Left lobe of liver (tissue), 2 donors: ENCODE results near the gene EXOSC10. TPM values are rescaled to one million over a fixed set of nuclear protein-coding genes. Genes with fewer than 3 reads are reported as not detected.
A peak's percentile ranks its signal among the peaks of the same experiment; 100 is the strongest.
"Not testable (repeated sequence)": the region's sequence is repeated elsewhere in the genome, so short reads cannot be mapped to it uniquely, and the experiment has no call there.

Experiments used
- ATAC-seq: fragments of 200-7000 bp; cut with Tn5 transposase; one replicate; pipeline ENCODE4 v1.9.1; 2020; ENCODE audit warnings: mild to moderate bottlenecking, moderate library complexity
- DNase-seq: peaks from one replicate; pipeline ENCODE4 v3.0.0-alpha.2; 2020; ENCODE audit warnings: low spot score
- total RNA-seq: library from RNA; stranded (reverse); gene quantifications from one replicate; pipeline ENCODE4 v1.2.1, GENCODE V29; 2021
- donor health status: DM: no; HTN: no; CAD: no; lungs with moderate emphysema.
- donor health status: DM: no; HTN: yes; CAD: no.

Gene EXOSC10
- total RNA-seq, 1 donor from 2014 or later = 17.2 TPM

- not testable (repeated sequence) for ATAC-seq
Measured at GRCh38 chr1:11063937-11064537, 35.6 kb downstream of the EXOSC10 start.

GRCh38 chr1:11062965-11063401 is 36.7 kb downstream of the EXOSC10 start:
- ATAC-seq (no peak), DNase-seq (no peak)

More at GRCh38 chr1:11063937-11064537, 35.6 kb downstream of the EXOSC10 start:
- DNase-seq = not testable (repeated sequence)

GRCh38 chr1:11061652-11062365 is 37.9 kb downstream of the EXOSC10 start:
- DNase-seq = no peak
- no peak for ATAC-seq

- DNase-seq (peak; percentile 94), ATAC-seq (peak; percentile 95)
Measured at GRCh38 chr1:11059968-11060830, 39.5 kb downstream of the EXOSC10 start, which contains the start of gene SRM. TSS of gene SRM (minus strand) at chr1:11060018. CDS start at chr1:11059943, 75 bp downstream.

- ATAC-seq = peak; percentile 2
- DNase-seq = no peak
Measured at GRCh38 chr1:11059155-11059967, 40.3 kb downstream of the EXOSC10 start.

- DNase-seq = no peak
- no peak for ATAC-seq
Measured at GRCh38 chr1:11058595-11059154, 41.0 kb downstream of the EXOSC10 start.

- DNase-seq = no peak
- no peak for ATAC-seq
Measured at GRCh38 chr1:11058026-11058425, 41.6 kb downstream of the EXOSC10 start.

- ATAC-seq (no peak), DNase-seq (no peak)
Measured at GRCh38 chr1:11057477-11057876, 42.2 kb downstream of the EXOSC10 start.

GRCh38 chr1:11056504-11056903 is 43.2 kb downstream of the EXOSC10 start:
- ATAC-seq (no peak), DNase-seq (no peak)

GRCh38 chr1:11055676-11056075 is 44.0 kb downstream of the EXOSC10 start:
- ATAC-seq = no peak
- DNase-seq = no peak

GRCh38 chr1:11054666-11055065 is 45.0 kb downstream of the EXOSC10 start:
- ATAC-seq = no peak
- no peak for DNase-seq

GRCh38 chr1:11054181-11054580 is 45.5 kb downstream of the EXOSC10 start:
- ATAC-seq (no peak), DNase-seq (no peak)

GRCh38 chr1:11053758-11054137 is 45.9 kb downstream of the EXOSC10 start:
- no peak for DNase-seq
- peak; percentile 60 for ATAC-seq

- DNase-seq (no peak), ATAC-seq (no peak)
Measured at GRCh38 chr1:11052839-11053757, 46.6 kb downstream of the EXOSC10 start.

- no peak for ATAC-seq
- no peak for DNase-seq
Measured at GRCh38 chr1:11051781-11052511, 47.7 kb downstream of the EXOSC10 start.

GRCh38 chr1:11051121-11051520 is 48.5 kb downstream of the EXOSC10 start:
- not testable (repeated sequence) for DNase-seq, ATAC-seq

GRCh38 chr1:11046625-11047365 is 52.9 kb downstream of the EXOSC10 start, which contains the start of gene MASP2:
TSS of gene MASP2 (minus strand) at chr1:11047239. CDS start at chr1:11047207, 32 bp downstream.
- DNase-seq (peak; percentile 93), ATAC-seq (peak; percentile 86)

GRCh38 chr1:11046270-11046566 is 53.5 kb downstream of the EXOSC10 start:
- DNase-seq (peak; percentile 90), ATAC-seq (peak; percentile 69)
